ENCODE data around the gene TREH.

DNA sequence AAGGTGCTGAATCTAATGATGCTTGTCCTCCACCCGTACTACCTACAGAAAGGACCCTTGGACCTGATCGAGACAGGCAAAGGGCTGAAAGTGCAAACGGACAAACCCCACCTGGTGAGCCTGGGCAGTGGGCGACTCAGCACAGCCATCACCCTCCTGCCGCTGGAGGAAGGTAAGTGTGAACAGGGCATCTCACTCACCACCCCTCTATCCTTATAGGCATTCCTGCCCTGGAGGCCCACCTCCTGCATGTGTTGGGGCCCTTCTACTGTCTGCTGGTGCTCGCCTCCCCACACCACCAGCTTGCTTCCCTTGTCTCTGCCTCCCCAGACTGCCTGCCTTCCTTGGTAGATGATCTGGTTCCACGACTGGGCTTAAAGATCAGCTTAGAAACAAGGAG lies 64.9 kb downstream of the TREH start:
- TF ChIP-seq, protein P1, sequence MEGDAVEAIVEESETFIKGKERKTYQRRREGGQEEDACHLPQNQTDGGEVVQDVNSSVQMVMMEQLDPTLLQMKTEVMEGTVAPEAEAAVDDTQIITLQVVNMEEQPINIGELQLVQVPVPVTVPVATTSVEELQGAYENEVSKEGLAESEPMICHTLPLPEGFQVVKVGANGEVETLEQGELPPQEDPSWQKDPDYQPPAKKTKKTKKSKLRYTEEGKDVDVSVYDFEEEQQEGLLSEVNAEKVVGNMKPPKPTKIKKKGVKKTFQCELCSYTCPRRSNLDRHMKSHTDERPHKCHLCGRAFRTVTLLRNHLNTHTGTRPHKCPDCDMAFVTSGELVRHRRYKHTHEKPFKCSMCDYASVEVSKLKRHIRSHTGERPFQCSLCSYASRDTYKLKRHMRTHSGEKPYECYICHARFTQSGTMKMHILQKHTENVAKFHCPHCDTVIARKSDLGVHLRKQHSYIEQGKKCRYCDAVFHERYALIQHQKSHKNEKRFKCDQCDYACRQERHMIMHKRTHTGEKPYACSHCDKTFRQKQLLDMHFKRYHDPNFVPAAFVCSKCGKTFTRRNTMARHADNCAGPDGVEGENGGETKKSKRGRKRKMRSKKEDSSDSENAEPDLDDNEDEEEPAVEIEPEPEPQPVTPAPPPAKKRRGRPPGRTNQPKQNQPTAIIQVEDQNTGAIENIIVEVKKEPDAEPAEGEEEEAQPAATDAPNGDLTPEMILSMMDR (IDR thresholded peaks at IDR 0.05; ENCODE audit: poor library complexity, severe bottlenecking) = no peak
- TF ChIP-seq MXI1 (conservative IDR thresholded peaks at IDR 0.05; ENCODE audit: poor library complexity, severe bottlenecking) = no peak
